HG03108 (cell line): ENCODE data around the gene ITGA4.

Source experiments
- ATAC-seq: cut with Tn5 transposase; IDR thresholded peaks from one replicate; pipeline ENCODE4 v1.9.1; 2021; ENCODE audit warnings: moderate library complexity; ENCODE audit not compliant: unreplicated experiment

ITGA4 gene

GRCh38 chr2:181457741-181458425 lies 697 bp downstream of the ITGA4 start:
- no peak for ATAC-seq

GRCh38 chr2:181458871-181459270 lies 1.7 kb downstream of the ITGA4 start:
- no peak for ATAC-seq

DNA sequence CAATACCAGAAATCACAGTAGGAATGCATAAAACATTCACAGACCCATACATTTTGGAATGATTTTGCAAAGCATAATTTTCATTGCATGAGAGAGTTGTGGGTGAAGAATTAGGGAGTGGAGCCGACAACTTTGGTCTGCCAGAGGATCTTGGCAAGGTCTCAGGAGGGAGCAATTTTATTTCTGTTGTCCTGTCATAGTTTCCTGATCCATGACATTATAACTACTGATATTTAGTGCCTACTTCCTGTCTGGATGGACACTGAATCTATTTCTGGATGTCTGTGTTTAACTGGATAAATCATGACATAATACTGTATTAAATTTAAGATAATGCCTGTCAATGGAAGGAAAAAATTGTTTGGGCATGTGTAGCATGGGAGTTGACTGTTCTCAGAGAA lies 2.4 kb downstream of the ITGA4 start:
- no peak for ATAC-seq

DNA sequence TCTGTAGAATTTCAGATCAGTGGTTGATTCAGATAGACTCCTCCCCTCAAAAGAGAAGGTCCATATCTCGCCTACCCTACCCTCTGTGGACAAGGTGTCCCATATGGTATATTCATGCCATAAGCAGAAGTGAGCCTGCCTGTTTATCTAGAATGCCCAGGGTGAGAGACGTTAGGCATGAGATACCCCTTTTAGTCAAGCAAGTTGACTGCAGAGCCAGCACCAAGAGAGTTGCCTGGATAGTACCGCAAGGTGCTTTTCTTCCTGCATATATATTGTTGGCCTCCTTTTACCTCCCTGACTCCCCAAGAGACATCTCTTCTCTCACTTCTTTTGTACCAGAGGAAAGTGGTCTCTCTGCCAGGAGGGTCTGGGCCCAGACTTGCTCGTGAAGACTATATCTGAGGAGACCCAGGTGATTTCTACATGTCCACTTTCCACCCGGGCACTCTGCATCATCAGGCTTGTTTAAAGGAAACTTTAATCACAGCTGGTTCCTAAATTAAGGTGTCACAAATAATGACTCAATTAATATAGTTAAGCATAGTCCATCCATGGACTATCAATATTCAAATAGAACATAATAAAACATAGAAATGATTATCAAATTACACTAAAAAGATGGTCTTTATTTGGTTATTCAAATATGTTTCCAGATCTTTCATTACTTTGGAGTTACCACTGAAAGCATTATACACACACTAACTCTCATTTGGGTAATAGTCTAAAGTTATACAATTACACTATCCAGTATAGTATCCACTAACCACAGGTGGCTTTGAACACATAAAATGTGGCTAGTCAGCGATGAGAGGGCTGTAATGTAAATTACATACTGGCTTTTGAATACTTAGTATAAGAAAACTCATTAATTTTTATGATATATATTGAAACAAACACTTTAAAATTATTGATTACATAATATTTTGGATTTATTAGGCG lies 4.1 kb downstream of the ITGA4 start:
- ATAC-seq: no peak

- ATAC-seq: peak; percentile 35
These were observed 4.8 kb downstream of the ITGA4 start for GRCh38 chr2:181462033-181462432.

- ATAC-seq: no peak
These were observed 6.4 kb downstream of the ITGA4 start for GRCh38 chr2:181463588-181463987.

DNA sequence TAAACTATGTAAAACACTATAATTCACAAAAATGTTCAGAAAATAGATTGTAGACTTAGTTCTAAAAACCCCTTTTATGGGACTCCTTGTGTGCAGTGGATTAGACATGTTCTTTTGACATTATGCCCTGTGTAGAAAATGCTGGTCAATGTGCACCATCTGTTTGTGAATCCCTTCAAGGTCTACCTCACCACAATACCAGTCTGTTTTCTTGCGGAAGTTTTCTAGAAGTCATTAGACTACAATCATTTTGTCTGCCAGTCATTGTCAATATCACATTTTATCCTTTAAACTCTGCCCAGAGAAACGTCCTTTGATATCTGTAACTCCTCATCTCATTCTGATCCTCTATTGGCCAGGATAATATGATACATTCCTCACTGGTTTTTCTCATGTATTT lies 7.8 kb downstream of the ITGA4 start:
- ATAC-seq: no peak

DNA sequence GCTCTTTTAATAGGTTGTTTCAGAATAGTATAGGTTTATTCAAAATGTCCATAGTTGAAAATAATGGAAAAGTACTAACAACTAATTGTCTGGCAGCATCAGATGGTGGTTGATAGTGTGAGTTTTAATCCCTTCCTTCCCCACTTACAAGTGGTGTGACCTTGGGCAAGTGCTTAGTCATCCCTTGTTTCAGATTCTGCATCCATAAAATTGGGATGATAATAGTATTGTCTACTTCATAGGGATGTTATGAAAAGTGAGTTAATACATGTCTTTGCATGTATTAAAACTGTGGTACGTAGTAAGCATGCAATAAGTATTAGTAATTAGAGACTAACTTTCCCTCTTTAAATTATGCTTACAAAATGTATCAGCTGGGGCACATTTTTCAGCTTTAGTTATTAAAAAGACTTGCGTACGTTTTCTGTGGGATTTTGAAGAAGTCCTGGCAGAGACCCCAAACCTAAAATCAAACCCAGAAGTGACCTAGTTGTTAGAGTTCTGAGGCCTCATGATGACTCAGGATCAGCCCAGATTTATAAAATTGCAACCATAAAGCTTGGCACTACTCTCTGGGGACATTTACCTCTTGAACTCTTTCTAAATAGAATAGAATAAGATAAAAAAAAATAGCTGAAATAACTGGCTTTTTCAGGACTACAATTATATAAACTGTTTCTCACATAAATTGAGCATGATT lies 8.6 kb downstream of the ITGA4 start:
- ATAC-seq: no peak

DNA sequence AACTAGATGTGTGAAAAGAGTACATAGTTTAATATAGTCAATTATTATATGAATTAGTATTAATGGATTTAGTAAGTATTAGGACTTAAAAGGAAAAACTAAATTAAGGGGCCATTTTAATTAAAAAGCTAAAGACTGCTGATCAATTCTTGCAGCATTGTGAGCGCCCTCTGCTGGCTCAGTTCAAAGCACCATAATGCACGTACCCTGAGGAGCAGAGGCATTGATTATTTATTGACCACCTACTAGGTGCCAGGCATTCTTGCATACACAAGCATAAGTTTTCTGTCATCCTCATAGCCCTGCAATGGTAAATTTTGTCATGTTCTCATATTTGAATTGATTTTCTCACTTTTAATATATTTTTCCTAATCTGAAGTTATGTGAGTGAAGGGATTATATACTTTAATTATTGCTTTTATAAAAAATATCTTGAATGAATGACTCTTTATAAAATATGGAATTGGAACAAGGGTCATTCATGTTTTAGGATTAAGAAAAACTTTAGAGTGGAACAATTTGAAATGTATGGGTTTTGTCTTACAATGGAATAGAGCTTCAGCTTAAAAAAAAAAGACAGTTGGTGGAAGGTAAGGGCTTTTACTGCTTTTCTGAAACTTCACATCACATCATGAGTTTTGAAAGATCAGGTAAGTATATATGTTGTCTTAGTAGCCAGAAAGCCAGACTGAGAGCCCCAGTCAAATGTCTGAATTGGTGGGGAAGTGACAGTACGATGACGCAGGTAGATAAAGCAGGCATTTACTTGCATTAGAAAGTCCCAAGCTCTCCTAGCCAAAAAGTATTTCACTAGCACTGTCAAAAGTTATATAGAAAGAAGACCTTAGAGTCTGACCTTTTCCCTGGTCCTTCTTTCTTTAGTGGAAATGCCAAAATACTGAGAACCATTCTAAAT lies 9.7 kb downstream of the ITGA4 start:
- ATAC-seq: no peak

GRCh38 chr2:181467966-181468707 lies 11.0 kb downstream of the ITGA4 start:
- ATAC-seq: no peak

DNA sequence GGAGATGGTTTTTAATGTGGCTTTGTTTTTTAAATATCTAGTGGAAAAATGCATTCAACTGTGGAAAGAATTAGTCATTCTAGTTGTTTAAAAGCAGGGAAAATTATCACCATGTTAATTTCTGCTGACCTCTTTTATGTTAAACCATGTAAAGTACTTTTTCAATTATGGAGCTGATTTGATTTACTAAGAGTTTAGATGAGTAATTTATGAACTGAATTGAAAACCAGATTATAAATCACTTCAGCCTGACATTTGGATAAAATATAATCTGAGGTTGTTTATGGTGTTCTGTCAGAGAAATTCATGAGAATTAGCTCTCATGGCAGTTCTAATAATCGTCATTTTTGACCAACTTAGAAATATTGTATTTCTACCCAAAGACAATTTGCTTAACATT lies 11.6 kb downstream of the ITGA4 start:
- ATAC-seq: no peak

DNA sequence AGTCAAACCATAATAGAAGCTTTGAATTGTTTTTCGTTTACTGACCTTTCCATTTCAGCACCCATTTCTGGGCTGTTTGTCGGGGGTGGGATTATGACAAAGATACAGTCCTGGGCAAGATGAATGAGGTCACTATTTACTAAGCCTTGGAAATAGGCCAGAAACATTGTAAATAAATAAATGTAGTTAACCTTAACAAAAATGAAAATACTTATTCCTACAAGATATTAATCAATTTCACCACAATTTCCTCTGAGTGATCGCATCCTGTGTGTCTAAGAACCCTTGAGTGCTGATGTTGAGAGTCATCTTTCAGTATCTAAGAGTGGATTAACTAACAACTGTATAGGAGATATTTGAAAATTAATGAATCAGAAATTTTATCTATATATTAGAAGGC lies 14.0 kb downstream of the ITGA4 start:
- no peak for ATAC-seq

GRCh38 chr2:181471783-181472182 lies 14.6 kb downstream of the ITGA4 start:
- ATAC-seq: no peak

DNA sequence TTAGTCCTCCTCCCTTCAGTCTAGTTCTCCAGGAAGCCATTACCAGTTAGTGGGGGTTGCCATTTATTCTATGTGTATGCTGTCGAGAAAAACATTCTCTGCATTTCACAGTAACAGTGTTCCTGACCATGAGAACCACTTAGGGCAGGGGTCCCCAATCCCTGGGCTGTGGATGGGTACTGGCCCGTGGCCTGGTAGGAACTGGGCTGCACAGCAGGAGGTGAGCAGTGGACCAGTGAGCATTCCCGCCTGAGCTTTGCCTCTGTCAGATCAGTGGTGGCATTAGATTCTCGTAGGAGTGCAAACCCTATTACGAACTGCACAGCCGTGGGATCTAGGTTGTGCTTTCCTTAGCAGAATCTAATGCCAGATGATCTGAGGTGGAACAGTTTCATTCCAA lies 15.8 kb downstream of the ITGA4 start:
- ATAC-seq: no peak

- ATAC-seq: no peak
These were observed 17.2 kb downstream of the ITGA4 start for GRCh38 chr2:181474222-181474881.

GRCh38 chr2:181483211-181483610 lies 26.0 kb downstream of the ITGA4 start:
- ATAC-seq: no peak

DNA sequence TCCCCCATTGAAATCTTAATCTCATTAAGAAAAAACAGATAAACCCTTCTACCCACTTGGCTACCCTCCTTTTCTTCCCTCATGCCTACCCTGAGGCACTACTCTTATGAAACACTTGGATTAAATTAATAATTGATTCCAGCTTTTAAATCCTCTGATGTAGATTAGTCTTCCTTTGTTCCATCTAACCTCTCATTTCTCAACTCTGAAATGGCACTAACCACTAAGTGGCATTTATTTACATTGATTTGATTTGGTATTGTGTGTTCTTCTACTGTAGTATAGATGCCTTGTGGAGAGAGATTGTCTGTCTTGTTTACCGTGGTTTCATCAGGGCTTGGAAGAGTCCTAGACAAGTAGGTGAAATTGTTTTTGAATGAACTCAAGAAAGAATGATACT lies 26.7 kb downstream of the ITGA4 start:
- no peak for ATAC-seq

- ATAC-seq: no peak
These were observed 27.9 kb downstream of the ITGA4 start for GRCh38 chr2:181484851-181485637.

- ATAC-seq: no peak
These were observed 28.4 kb downstream of the ITGA4 start for GRCh38 chr2:181485638-181485946.
